Heart left ventricle (tissue), 16 donors: ENCODE results near the gene USP25. TPM values are rescaled to one million over a fixed set of nuclear protein-coding genes. Genes with fewer than 3 reads are reported as not detected.

ENCODE experiments used
- ATAC-seq, 4 donors: fragments of 200-7000 bp; cut with Tn5 transposase; one replicate each; pipeline ENCODE4 v1.9.1; 2020 to 2022; ENCODE audit warnings: moderate library complexity in 4 of 4, mild to moderate bottlenecking in 3 of 4, moderate number of reproducible peaks in 1 of 4
- DNase-seq, 5 donors: peaks; one replicate each; pipeline ENCODE4 v3.0.0-alpha.2; 2020
- H3K27ac ChIP-seq, 12 donors: fragments of 200-600 bp; sonication (generic) in 4 of 12; one replicate each; pipeline versions ENCODE4 v1.5.0 to v1.8.0; 2016 to 2022; ENCODE audit warnings: mild to moderate bottlenecking in 2 of 12
- H3K27me3 ChIP-seq, 9 donors: fragments of 200-600 bp; sonication (generic) in 2 of 9; one replicate each; pipeline versions ENCODE4 v1.5.1 to v1.8.0; 2016 to 2022; ENCODE audit warnings: mild to moderate bottlenecking in 3 of 9
- H3K36me3 ChIP-seq, 9 donors: fragments of 200-600 bp; sonication (generic) in 2 of 9; one replicate each; pipeline versions ENCODE4 v1.5.0 to v1.8.0; 2018 to 2022; ENCODE audit warnings: mild to moderate bottlenecking in 2 of 9
- H3K4me1 ChIP-seq, 12 donors: fragments of 200-600 bp; sonication (generic) in 4 of 12; one replicate each; pipeline versions ENCODE4 v1.5.0 to v1.8.0; 2016 to 2022; ENCODE audit warnings: mild to moderate bottlenecking in 3 of 12
- H3K4me3 ChIP-seq, 12 donors: fragments of 200-600 bp; sonication (generic) in 4 of 12; one replicate each; pipeline versions ENCODE4 v1.5.0 to v1.8.0; 2017 to 2022; ENCODE audit warnings: mild to moderate bottlenecking in 9 of 12, moderate library complexity in 4 of 12
- H3K9me3 ChIP-seq, 12 donors: fragments of 200-600 bp; sonication (generic) in 4 of 12; one replicate each; pipeline versions ENCODE4 v1.5.0 to v1.8.0; 2016 to 2022; ENCODE audit warnings: mild to moderate bottlenecking in 1 of 12
- CTCF ChIP-seq, 12 donors: fragments of 200-600 bp; sonication (generic) in 4 of 12; IDR thresholded peaks; one replicate each; pipeline versions ENCODE4 v1.5.0 to v1.8.0; 2018 to 2022; ENCODE audit warnings: antibody characterized with exemption in 12 of 12, mild to moderate bottlenecking in 5 of 12
- POLR2A ChIP-seq, 2 donors: fragments of 450-650 bp; IDR thresholded peaks; one replicate each; pipeline ENCODE4 v1.6.1; 2017; ENCODE audit warnings: antibody characterized with exemption in 2 of 2, mild to moderate bottlenecking in 2 of 2, moderate library complexity in 2 of 2
- WGBS, 4 donors: extraction: QIAGEN DNeasy Blood & Tissue Kit in 2 of 4; methylation state at CpG; one replicate each; pipeline versions ENCODE4 v1.1.5 to v1.1.7; 2013 to 2018; 5-methylcytosine and 5-hydroxymethylcytosine counted together
- intact Hi-C, 10 donors: fragments of 100-400 bp; cut with DNase I; formaldehyde crosslinking; loops; one replicate each; pipeline versions ENCODE4 v1.11.1 to v1.14.2; 2022
- polyA plus RNA-seq, 2 donors: library from polyadenylated mRNA; stranded (reverse); fragments of 200-250 nt; gene quantifications; one replicate each; pipeline ENCODE4 v1.2.3, GENCODE V29; 2013
- total RNA-seq, 9 donors: library from RNA; depleted of rRNA in 2 of 9; stranded (reverse); fragments of >200 nt in 2 of 9; fragmentation: NEBNext Ultra II Directional in 3 of 9; extraction: Animal tissue kit (Norgen Biotek cat#: 25700) in 3 of 9; gene quantifications; one replicate each; pipeline versions ENCODE4 v1.1.0 to v1.2.4, GENCODE V29; 2016 to 2023
- donor health status: ischemic (EF 13 %, LVEDD 7.1; RV severe dilation, severe dysfunction).
- donor health status: healthy with polysubstance abuse.
- donor health status: DM: no; HTN: yes; CAD: no.
- donor health status: DM: no; HTN: no; CAD: no.
- donor health status: ischemic (EF 25% LVEDD 6.9; RV normal size, moderate dysfunction).
- donor health status: ischemic (EF 25% LVEDD 5.7; RV mildly dilated, moderate dysfunction).
- donor health status: healthy.
- donor health status: DM: yes; HTN: yes; CAD: no.
- donor health status: ischemic (EF 35%, LVEDD 5.7; RV mildly dilated, moderate dysfunction).
- donor health status: nonischemic (EF 11% LVEDD 7.7; RV severe dilation, severe dysfunction).
- donor health status: DM: yes; HTN: yes; CAD: no.
- donor health status: PGD.
- donor health status: ischemic (EF 29% LVEDD 5.4; RV normal size, mild dysfunction).
- donor health status: nonischemic (EF 23%, LVEDD 6.1; RV moderate dilation, normal function).

The USP25 gene
- total and polyA plus RNA-seq, 11 donors, result 20.4 to 55.3 (median 44.6) TPM

- H3K4me3 ChIP-seq, result no peak overlapping the region
- peaks cover 0 to 20% (median 0%) of the 10 kb centered on the region in 9 donors for H3K36me3 ChIP-seq
- intact Hi-C loops, result no loop called here
- DNase-seq (no peak), ATAC-seq (no peak)
- no peaks in the 10 kb centered on the region for H3K9me3 ChIP-seq
- H3K4me1 ChIP-seq, result peaks cover 0 to 58% (median 19%) of the 10 kb centered on the region in 12 donors
- no peak for TF ChIP-seq POLR2A (IDR thresholded peaks at IDR 0.05)
- no peak for TF ChIP-seq CTCF (IDR thresholded peaks at IDR 0.05)
- 85 to 86% (median 86%) methylated on average over 2 of the region's 2 CpGs for WGBS, 4 donors
- H3K27ac ChIP-seq, result no peak overlapping the region
- H3K27me3 ChIP-seq, result no peaks in the 10 kb centered on the region
These were observed 39.1 kb downstream of the USP25 start for GRCh38 chr21:15768853-15769252.

- 95 to 97% (median 96%) methylated on average over 6 of the region's 6 CpGs for WGBS, 4 donors
- ATAC-seq, result no peak
- intact Hi-C loops, result no loop called here
- peaks cover 0 to 13% (median 0%) of the 10 kb centered on the region in 9 donors for H3K36me3 ChIP-seq
- peaks cover 0 to 54% (median 18%) of the 10 kb centered on the region in 12 donors for H3K4me1 ChIP-seq
- TF ChIP-seq CTCF (IDR thresholded peaks at IDR 0.05) (no peak), POLR2A (IDR thresholded peaks at IDR 0.05) (no peak)
- no peak for DNase-seq
- no peak overlapping the region for H3K27ac ChIP-seq
- H3K27me3 ChIP-seq, result no peaks in the 10 kb centered on the region
- no peak overlapping the region for H3K4me3 ChIP-seq
- no peaks in the 10 kb centered on the region for H3K9me3 ChIP-seq
These were observed 41.5 kb downstream of the USP25 start for GRCh38 chr21:15771311-15771710.

GRCh38 chr21:15772654-15773053 lies 42.9 kb downstream of the USP25 start:
- no peak overlapping the region for H3K27ac ChIP-seq
- DNase-seq (no peak), ATAC-seq (no peak)
- 80 to 97% (median 89%) methylated on average over 3 of the region's 3 CpGs for WGBS, 4 donors
- intact Hi-C loops, result no loop called here
- no peak overlapping the region for H3K4me3 ChIP-seq
- H3K36me3 ChIP-seq, result peaks cover 0 to 5% (median 0%) of the 10 kb centered on the region in 9 donors
- no peaks in the 10 kb centered on the region for H3K27me3 ChIP-seq
- H3K4me1 ChIP-seq, result peaks cover 0 to 48% (median 9%) of the 10 kb centered on the region in 12 donors
- no peaks in the 10 kb centered on the region for H3K9me3 ChIP-seq
- TF ChIP-seq CTCF (IDR thresholded peaks at IDR 0.05), result no peak
- no peak for TF ChIP-seq POLR2A (IDR thresholded peaks at IDR 0.05)

GRCh38 chr21:15774590-15774989 lies 44.8 kb downstream of the USP25 start:
- DNase-seq, result no peak
- intact Hi-C loops, result no loop called here
- ATAC-seq, result no peak
- Histone ChIP-seq H3K27me3 (no peaks in the 10 kb centered on the region), H3K4me1 (peaks cover 0 to 37% (median 1%) of the 10 kb centered on the region in 12 donors), H3K4me3 (no peak overlapping the region), H3K27ac (no peak overlapping the region), H3K9me3 (no peaks in the 10 kb centered on the region), H3K36me3 (no peaks in the 10 kb centered on the region)
- TF ChIP-seq POLR2A (IDR thresholded peaks at IDR 0.05), result no peak
- no peak for TF ChIP-seq CTCF (IDR thresholded peaks at IDR 0.05)
- WGBS, 4 donors, result 79 to 96% (median 92%) methylated on average over 3 of the region's 3 CpGs
